ENCODE results near the gene TSPAN1. TPM values are rescaled to one million over a fixed set of nuclear protein-coding genes. Genes with fewer than 3 reads are reported as not detected.

TSPAN1 gene
- total and polyA plus RNA-seq, 10 of the 15 experiments (the other 5 are each of a cell fraction or from before 2014, with no cell fraction given) = 0.08 to 0.29 (median 0.23) TPM; not detected in 5

DNA sequence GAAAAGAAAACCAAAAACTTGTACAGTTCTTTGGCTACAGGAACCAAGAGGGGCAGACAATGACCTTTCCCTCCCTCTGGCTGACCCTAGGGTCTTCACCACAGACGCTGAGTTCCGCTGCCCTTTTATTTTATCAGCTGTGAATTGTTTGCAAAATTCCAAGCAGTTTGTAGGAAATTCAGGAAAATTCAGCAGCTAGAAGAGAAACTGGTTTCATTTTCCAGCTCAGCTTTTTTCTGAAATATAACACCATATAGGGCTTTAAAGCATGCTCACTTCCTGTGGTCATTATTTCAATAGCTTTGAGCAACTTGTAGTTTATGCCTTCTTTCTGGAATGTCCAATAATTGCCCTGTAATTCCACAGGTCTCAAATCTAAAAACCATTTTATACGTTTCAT lies 37.0 kb upstream of the TSPAN1 start:
- Histone ChIP-seq H3K79me2 (ENCODE audit: control insufficient read depth, insufficient read depth, low read length) (no peaks in the 10 kb centered on the region), H3K27ac (ENCODE audit: control insufficient read depth, insufficient read depth) (no peak overlapping the region), H3K4me3 (no peak overlapping the region), H3K9ac (ENCODE audit: control insufficient read depth, insufficient read depth, low read length) (no peak overlapping the region), H2AFZ (ENCODE audit: control insufficient read depth, low read depth, low read length) (no peak overlapping the region), H3K4me1 (ENCODE audit: control insufficient read depth, insufficient read depth, low read length) (peaks cover 16% of the 10 kb centered on the region), H3K4me2 (ENCODE audit: control insufficient read depth, insufficient read depth) (no peak overlapping the region), H3K27me3 (replicated peaks in 1 of 2; ENCODE audit: control insufficient read depth in 2 of 2, insufficient read depth in 2 of 2, low read length in 1 of 2) (no peaks in the 10 kb centered on the region), H4K20me1 (ENCODE audit: control insufficient read depth, insufficient read depth) (no peaks in the 10 kb centered on the region), H3K36me3 (ENCODE audit: control insufficient read depth in 2 of 2, insufficient read depth in 2 of 2, low read length in 1 of 2) (no peaks in the 10 kb centered on the region), H3K9me3 (replicated peaks; ENCODE audit: control insufficient read depth, insufficient read depth, low read length) (no peaks in the 10 kb centered on the region)
- ChIA-PET SMC1A (ENCODE audit: uncharacterized antibody, unreplicated experiment) (interaction anchor here (0.5 to 1.7 kb wide), 9 partner anchors 10 to 420 kb away, joined by 3 to 6 read pairs (median 3); partner anchors contain the start of gene TSPAN1), RAD21 (ENCODE audit: unreplicated experiment) (interaction anchor here (0.7 to 1.6 kb wide), 2 partner anchors 21 to 43 kb away, joined by 3 read pairs; no protein-coding TSS in a partner anchor), POLR2A (interaction anchor here (0.9 kb wide), 1 partner anchor 22 kb away, joined by 3 read pairs; no protein-coding TSS in a partner anchor), CTCF (interaction anchor here (1.0 to 1.5 kb wide), 2 partner anchors 31 to 44 kb away, joined by 3 to 4 read pairs; no protein-coding TSS in a partner anchor)
- DNase-seq (ENCODE audit: low read depth, low spot score) (no peak), FAIRE-seq (no peak), ATAC-seq (no peak)
- in situ Hi-C loops (cut with MboI) (no loop called here), intact Hi-C loops (cut with micrococcal nuclease; ENCODE audit: unreplicated experiment) (loop anchor here (10.0 kb wide), 1 partner anchor 197 kb away; no protein-coding TSS in a partner anchor)
- no TSS peak for BruUV-seq (replicated peaks)
- 67% methylated on average over 3 of the region's 3 CpGs for WGBS (ENCODE audit: insufficient coverage, insufficient replicate concordance, low lambda C conversion rate, missing lambda C conversion rate)
- no peak for TF ChIP-seq NFYA (IDR thresholded peaks at IDR 0.05; ENCODE audit: borderline replicate concordance, low read depth, low read length)
- TF ChIP-seq SUZ12 (IDR thresholded peaks at IDR 0.05; ENCODE audit: unreplicated experiment) = no peak
- TF ChIP-seq WRNIP1 (IDR thresholded peaks at IDR 0.05; ENCODE audit: borderline replicate concordance, low read depth, low read length) = no peak
- TF ChIP-seq EZH2 (IDR thresholded peaks at IDR 0.05; ENCODE audit: borderline replicate concordance, control insufficient read depth, low read depth, low read length) = no peak
- TF ChIP-seq, protein P1, sequence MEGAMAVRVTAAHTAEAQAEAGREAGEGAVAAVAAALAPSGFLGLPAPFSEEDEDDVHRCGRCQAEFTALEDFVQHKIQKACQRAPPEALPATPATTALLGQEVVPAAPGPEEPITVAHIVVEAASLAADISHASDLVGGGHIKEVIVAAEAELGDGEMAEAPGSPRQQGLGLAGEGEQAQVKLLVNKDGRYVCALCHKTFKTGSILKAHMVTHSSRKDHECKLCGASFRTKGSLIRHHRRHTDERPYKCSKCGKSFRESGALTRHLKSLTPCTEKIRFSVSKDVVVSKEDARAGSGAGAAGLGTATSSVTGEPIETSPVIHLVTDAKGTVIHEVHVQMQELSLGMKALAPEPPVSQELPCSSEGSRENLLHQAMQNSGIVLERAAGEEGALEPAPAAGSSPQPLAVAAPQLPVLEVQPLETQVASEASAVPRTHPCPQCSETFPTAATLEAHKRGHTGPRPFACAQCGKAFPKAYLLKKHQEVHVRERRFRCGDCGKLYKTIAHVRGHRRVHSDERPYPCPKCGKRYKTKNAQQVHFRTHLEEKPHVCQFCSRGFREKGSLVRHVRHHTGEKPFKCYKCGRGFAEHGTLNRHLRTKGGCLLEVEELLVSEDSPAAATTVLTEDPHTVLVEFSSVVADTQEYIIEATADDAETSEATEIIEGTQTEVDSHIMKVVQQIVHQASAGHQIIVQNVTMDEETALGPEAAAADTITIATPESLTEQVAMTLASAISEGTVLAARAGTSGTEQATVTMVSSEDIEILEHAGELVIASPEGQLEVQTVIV (IDR thresholded peaks at IDR 0.05; ENCODE audit: borderline replicate concordance, partially characterized antibody) = no peak
- no peak for TF ChIP-seq ZBTB11 (CRISPR knock-in tag; IDR thresholded peaks at IDR 0.05)
- no peak for TF ChIP-seq IKZF2 (IDR thresholded peaks at IDR 0.05)
- no peak for TF ChIP-seq NR2C2 (IDR thresholded peaks at IDR 0.05; ENCODE audit: borderline replicate concordance, control insufficient read depth, insufficient read length, low read depth)
- no peak for TF ChIP-seq SMC3 (IDR thresholded peaks at IDR 0.05; ENCODE audit: borderline replicate concordance, low read length)
- TF ChIP-seq KDM1A (IDR thresholded peaks at IDR 0.05; ENCODE audit: borderline replicate concordance) = no peak
- TF ChIP-seq MEF2A (IDR thresholded peaks at IDR 0.05; ENCODE audit: insufficient read depth, low read depth, low read length) = no peak
- TF ChIP-seq RAD51 (IDR thresholded peaks at IDR 0.05) = no peak
- TF ChIP-seq, protein P2, sequence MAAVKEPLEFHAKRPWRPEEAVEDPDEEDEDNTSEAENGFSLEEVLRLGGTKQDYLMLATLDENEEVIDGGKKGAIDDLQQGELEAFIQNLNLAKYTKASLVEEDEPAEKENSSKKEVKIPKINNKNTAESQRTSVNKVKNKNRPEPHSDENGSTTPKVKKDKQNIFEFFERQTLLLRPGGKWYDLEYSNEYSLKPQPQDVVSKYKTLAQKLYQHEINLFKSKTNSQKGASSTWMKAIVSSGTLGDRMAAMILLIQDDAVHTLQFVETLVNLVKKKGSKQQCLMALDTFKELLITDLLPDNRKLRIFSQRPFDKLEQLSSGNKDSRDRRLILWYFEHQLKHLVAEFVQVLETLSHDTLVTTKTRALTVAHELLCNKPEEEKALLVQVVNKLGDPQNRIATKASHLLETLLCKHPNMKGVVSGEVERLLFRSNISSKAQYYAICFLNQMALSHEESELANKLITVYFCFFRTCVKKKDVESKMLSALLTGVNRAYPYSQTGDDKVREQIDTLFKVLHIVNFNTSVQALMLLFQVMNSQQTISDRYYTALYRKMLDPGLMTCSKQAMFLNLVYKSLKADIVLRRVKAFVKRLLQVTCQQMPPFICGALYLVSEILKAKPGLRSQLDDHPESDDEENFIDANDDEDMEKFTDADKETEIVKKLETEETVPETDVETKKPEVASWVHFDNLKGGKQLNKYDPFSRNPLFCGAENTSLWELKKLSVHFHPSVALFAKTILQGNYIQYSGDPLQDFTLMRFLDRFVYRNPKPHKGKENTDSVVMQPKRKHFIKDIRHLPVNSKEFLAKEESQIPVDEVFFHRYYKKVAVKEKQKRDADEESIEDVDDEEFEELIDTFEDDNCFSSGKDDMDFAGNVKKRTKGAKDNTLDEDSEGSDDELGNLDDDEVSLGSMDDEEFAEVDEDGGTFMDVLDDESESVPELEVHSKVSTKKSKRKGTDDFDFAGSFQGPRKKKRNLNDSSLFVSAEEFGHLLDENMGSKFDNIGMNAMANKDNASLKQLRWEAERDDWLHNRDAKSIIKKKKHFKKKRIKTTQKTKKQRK (IDR thresholded peaks at IDR 0.05; ENCODE audit: low read depth, low read length) = no peak
- no peak for TF ChIP-seq BHLHE40 (IDR thresholded peaks at IDR 0.05; ENCODE audit: borderline replicate concordance in 1 of 2, low read depth in 2 of 2, low read length in 1 of 2)
- TF ChIP-seq CREB1 (IDR thresholded peaks at IDR 0.05; ENCODE audit: low read depth) = no peak
